PC-3 (cell line): ENCODE measurements around the gene AMELY. TPM values are rescaled to one million over a fixed set of nuclear protein-coding genes. Genes with fewer than 3 reads are reported as not detected.

Experiments used
- ATAC-seq: fragments of 200-7000 bp; cut with Tn5 transposase; 2 replicates; pipeline ENCODE4 v1.9.1; 2020; ENCODE audit warnings: mild to moderate bottlenecking, moderate library complexity
- Bru-seq: library from RNA; stranded (reverse); fragments of 400-500 nt; gene quantifications from one replicate; lab custom pipeline; 2021; lab: Mats Ljungman, UMichigan
- BruChase-seq, 2 experiments: library from RNA; stranded (reverse); fragments of 400-500 nt; gene quantifications; one replicate each; lab custom pipeline; 2021; lab: Mats Ljungman, UMichigan
- BruUV-seq: library from RNA; stranded (reverse); fragments of 400-500 nt; replicated peaks from 2 replicates; lab custom pipeline; 2021; lab: Mats Ljungman, UMichigan
- CTCF ChIA-PET: fragments of 300-600 bp; sonication (Branson Sonifier 250); formaldehyde crosslinking; loops from one replicate; lab custom pipeline; 2022; ENCODE audit warnings: antibody characterized with exemption; lab: Charles Lee
- POLR2A ChIA-PET: fragments of 300-600 bp; sonication (Branson Sonifier 250); formaldehyde crosslinking; loops from one replicate; lab custom pipeline; 2022; ENCODE audit warnings: antibody characterized with exemption; ENCODE audit not compliant: unreplicated experiment; lab: Charles Lee
- DNase-seq: peaks from one replicate; pipeline ENCODE4 v3.0.0-alpha.2; 2015
- H2AFZ ChIP-seq: fragments of 300-600 bp; sonication (generic); 2 replicates; pipeline ENCODE4 v1.6.0; 2016; ENCODE audit warnings: antibody characterized with exemption, low read length
- H3F3A ChIP-seq: fragments of 300-600 bp; sonication (generic); one replicate; pipeline ENCODE4 v1.6.0; 2017; ENCODE audit warnings: antibody characterized with exemption, low read length, control low read depth, mild to moderate bottlenecking; ENCODE audit not compliant: unreplicated experiment
- H3K27ac ChIP-seq: fragments of 300-600 bp; sonication (generic); 2 replicates; pipeline ENCODE4 v1.5.1; 2016; ENCODE audit warnings: mild to moderate bottlenecking, low read length
- H3K27me3 ChIP-seq: fragments of 300-600 bp; sonication (generic); 2 replicates; pipeline ENCODE4 v1.6.1; 2016; ENCODE audit warnings: low read length, mixed read lengths
- H3K36me3 ChIP-seq: fragments of 300-600 bp; sonication (generic); 2 replicates; pipeline ENCODE4 v1.6.1; 2016; ENCODE audit warnings: low read depth, mixed run types, low read length, mixed read lengths
- H3K4me1 ChIP-seq: fragments of 300-600 bp; sonication (generic); 2 replicates; pipeline ENCODE4 v1.5.1; 2016; ENCODE audit warnings: low read length; ENCODE audit not compliant: insufficient read depth
- H3K4me2 ChIP-seq: fragments of 300-600 bp; sonication (generic); 2 replicates; pipeline ENCODE4 v1.6.0; 2016; ENCODE audit warnings: low read length
- H3K4me3 ChIP-seq: fragments of 300-600 bp; sonication (generic); 2 replicates; pipeline ENCODE4 v1.5.1; 2016; ENCODE audit warnings: mild to moderate bottlenecking, low read length, mixed read lengths
- H3K79me2 ChIP-seq: fragments of 300-600 bp; sonication (generic); 2 replicates; pipeline ENCODE4 v1.6.1; 2017; ENCODE audit warnings: low read length, mixed read lengths
- H3K9ac ChIP-seq: fragments of 300-600 bp; sonication (generic); 2 replicates; pipeline ENCODE4 v1.6.0; 2016; ENCODE audit warnings: mild to moderate bottlenecking, low read length
- H3K9me2 ChIP-seq: fragments of 300-600 bp; sonication (generic); replicated peaks from 2 replicates; pipeline ENCODE4 v1.6.1; 2016; ENCODE audit warnings: mixed run types, low read length, mixed read lengths
- H3K9me3 ChIP-seq: fragments of 300-600 bp; sonication (generic); 2 replicates; pipeline ENCODE4 v1.6.1; 2016; ENCODE audit warnings: low read length, mixed read lengths
- H4K20me1 ChIP-seq: fragments of 300-600 bp; sonication (generic); 2 replicates; pipeline ENCODE4 v1.6.1; 2016; ENCODE audit warnings: low read length, mixed read lengths
- EZH2 ChIP-seq: fragments of 300-600 bp; sonication (generic); IDR thresholded peaks from one replicate; pipeline ENCODE4 v1.6.1; 2017; ENCODE audit warnings: antibody characterized with exemption, mild to moderate bottlenecking, low read length; ENCODE audit not compliant: unreplicated experiment
- EZH2phosphoT487 ChIP-seq: fragments of 300-600 bp; sonication (generic); IDR thresholded peaks from 2 replicates; pipeline ENCODE4 v1.6.1; 2018; ENCODE audit warnings: mild to moderate bottlenecking, antibody characterized with exemption, low read length, borderline replicate concordance
- intact Hi-C: fragments of 100-400 bp; cut with micrococcal nuclease; formaldehyde crosslinking; loops from 2 replicates; pipeline ENCODE4 v1.9.0; 2023
- long read RNA-seq: library from polyadenylated mRNA; unstranded; transcript quantifications from one replicate; pipeline ENCODE4 v2.0.0, GENCODE V29; 2021; ENCODE audit not compliant: unreplicated experiment
- total RNA-seq: library from RNA; depleted of rRNA; stranded (reverse); fragments of >200 nt; gene quantifications from 2 replicates; pipeline ENCODE4 v1.2.3, GENCODE V29; 2014; rRNA removed
- TF ChIP-seq, protein P1 (sequence below): fragments of 300-600 bp; sonication (generic); conservative IDR thresholded peaks from 2 replicates; pipeline ENCODE4 v1.5.1; 2017; ENCODE audit warnings: antibody characterized with exemption, low read depth, mild to moderate bottlenecking, low read length

The AMELY gene, protein sequence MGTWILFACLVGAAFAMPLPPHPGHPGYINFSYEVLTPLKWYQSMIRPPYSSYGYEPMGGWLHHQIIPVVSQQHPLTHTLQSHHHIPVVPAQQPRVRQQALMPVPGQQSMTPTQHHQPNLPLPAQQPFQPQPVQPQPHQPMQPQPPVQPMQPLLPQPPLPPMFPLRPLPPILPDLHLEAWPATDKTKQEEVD
- total RNA-seq (not detected in 2 replicates), Bru-seq, nascent RNA (not detected), BruChase-seq, experiment 1, labeled RNA remaining after a 6-hour chase (not detected), BruChase-seq, experiment 2, labeled RNA remaining after a 2-hour chase (not detected)
- long read RNA-seq: 0 reads

DNA sequence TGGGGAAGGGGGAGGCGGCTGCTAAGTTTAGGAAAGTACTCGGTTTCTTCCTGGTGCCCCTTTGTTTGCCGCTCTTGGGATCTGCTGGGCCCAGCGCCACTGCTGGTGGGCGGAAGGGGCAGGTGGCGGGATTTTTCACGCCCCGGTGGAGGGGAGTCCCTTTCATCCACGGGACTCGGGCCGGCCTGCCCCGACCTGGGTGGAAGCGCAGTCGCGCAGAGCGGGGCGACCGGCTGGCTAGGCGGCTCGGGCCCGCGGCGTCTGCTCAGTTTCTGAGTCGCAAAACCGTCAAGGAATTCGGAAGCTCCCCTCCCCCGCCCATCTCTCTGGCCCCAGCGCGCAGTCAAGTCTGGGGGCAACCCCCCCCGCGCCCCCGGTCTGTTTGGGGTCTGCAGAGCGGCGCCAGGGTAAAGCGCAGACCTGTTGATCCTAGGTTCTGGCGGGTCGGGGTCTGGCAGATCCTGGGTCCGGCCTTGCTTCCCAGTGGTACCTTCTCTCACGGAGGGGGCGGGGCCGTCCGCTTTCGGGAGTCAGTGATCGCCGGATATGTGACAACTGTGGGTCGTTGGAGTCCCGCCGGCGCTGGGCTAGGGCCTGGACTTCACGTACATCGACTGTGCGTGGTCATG, at the start of gene AMELY:
Gene AMELY (minus strand): TSS at position 500 of the 629 bp plus-strand sequence. CDS start 39,144 bp downstream, outside the sequence.
- Histone ChIP-seq H2AFZ (no peak within 1 kb of the TSS), H3K4me1 (no peaks in the 10 kb centered on the region), H3K36me3 (no peaks in the 10 kb centered on the region), H4K20me1 (no peaks in the 10 kb centered on the region), H3K9me3 (no peaks in the 10 kb centered on the region), H3K4me3 (no peak within 1 kb of the TSS), H3F3A (no peaks in the 10 kb centered on the region), H3K9ac (no peak within 1 kb of the TSS), H3K27me3 (no peaks in the 10 kb centered on the region), H3K79me2 (no peaks in the 10 kb centered on the region), H3K4me2 (no peak within 1 kb of the TSS), H3K9me2 (no peaks in the 10 kb centered on the region), H3K27ac (no peak within 1 kb of the TSS)
- ChIA-PET CTCF (no interaction called here), POLR2A (no interaction called here)
- intact Hi-C loops: no loop called here
- DNase-seq (no peak), ATAC-seq (no peak)
- BruUV-seq: no TSS peak
- no peak for TF ChIP-seq EZH2phosphoT487
- TF ChIP-seq, protein P1, sequence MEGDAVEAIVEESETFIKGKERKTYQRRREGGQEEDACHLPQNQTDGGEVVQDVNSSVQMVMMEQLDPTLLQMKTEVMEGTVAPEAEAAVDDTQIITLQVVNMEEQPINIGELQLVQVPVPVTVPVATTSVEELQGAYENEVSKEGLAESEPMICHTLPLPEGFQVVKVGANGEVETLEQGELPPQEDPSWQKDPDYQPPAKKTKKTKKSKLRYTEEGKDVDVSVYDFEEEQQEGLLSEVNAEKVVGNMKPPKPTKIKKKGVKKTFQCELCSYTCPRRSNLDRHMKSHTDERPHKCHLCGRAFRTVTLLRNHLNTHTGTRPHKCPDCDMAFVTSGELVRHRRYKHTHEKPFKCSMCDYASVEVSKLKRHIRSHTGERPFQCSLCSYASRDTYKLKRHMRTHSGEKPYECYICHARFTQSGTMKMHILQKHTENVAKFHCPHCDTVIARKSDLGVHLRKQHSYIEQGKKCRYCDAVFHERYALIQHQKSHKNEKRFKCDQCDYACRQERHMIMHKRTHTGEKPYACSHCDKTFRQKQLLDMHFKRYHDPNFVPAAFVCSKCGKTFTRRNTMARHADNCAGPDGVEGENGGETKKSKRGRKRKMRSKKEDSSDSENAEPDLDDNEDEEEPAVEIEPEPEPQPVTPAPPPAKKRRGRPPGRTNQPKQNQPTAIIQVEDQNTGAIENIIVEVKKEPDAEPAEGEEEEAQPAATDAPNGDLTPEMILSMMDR: no peak
- no peak for TF ChIP-seq EZH2

DNA sequence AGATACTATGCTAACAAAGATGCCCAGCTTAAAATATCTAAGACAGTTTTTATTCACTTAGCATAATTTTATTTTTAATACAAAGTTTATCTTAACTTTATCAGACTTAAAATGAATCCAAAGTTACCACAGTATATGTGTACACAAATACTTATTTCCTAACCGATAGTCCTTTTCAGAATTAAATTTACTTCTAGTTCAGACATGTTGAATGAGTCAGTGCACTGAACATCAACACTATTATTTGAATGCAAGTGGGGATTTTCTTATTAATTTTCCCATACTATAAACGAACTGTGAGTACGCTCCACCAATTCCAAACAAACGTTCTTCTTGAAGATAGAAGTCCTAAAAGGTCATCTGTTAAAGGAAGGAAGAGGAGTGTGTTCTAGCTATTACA, 38.4 kb upstream of the AMELY start:
- POLR2A ChIA-PET: no interaction called here
- DNase-seq: no peak
- BruUV-seq: no TSS peak

More for the DNA sequence above, 38.4 kb upstream of the AMELY start:
- no peaks in the 10 kb centered on the region for H3K79me2 ChIP-seq
- no peak overlapping the region for H3K27ac ChIP-seq
- no peaks in the 10 kb centered on the region for H3K27me3 ChIP-seq
- no peaks in the 10 kb centered on the region for H4K20me1 ChIP-seq
- no peaks in the 10 kb centered on the region for H3F3A ChIP-seq
- H3K9me3 ChIP-seq: no peaks in the 10 kb centered on the region
- no peak overlapping the region for H3K4me3 ChIP-seq
- ATAC-seq: no peak
- no peaks in the 10 kb centered on the region for H3K9me2 ChIP-seq
- H3K9ac ChIP-seq: no peak overlapping the region
- no peak for TF ChIP-seq EZH2
- no peak for TF ChIP-seq EZH2phosphoT487
- TF ChIP-seq, protein P1: no peak
- no peaks in the 10 kb centered on the region for H3K36me3 ChIP-seq
- no peak overlapping the region for H3K4me2 ChIP-seq
- intact Hi-C loops: no loop called here
- no peak overlapping the region for H2AFZ ChIP-seq
- H3K4me1 ChIP-seq: no peaks in the 10 kb centered on the region
- CTCF ChIA-PET: no interaction called here
